SU-DHL-6 (cell line): ENCODE measurements around the gene C6orf62.
"Not testable (repeated sequence)": the region's sequence is repeated elsewhere in the genome, so short reads cannot be mapped to it uniquely, and the experiment has no call there.

Experiments
- EZH2phosphoT487 ChIP-seq: fragments of 200-600 bp; sonication (generic), shearing (Covaris generic); conservative IDR thresholded peaks from 2 replicates; pipeline ENCODE4 v1.6.1; 2018; ENCODE audit warnings: mild to moderate bottlenecking, antibody characterized with exemption, low read length, moderate library complexity, mixed read lengths
- TF ChIP-seq, protein P1 (sequence below): fragments of 200-600 bp; sonication (generic); IDR thresholded peaks from one replicate; pipeline ENCODE4 v1.5.1; 2017; ENCODE audit warnings: antibody characterized with exemption, mild to moderate bottlenecking, low read length, moderate library complexity; ENCODE audit not compliant: insufficient read depth, poor library complexity, severe bottlenecking

DNA sequence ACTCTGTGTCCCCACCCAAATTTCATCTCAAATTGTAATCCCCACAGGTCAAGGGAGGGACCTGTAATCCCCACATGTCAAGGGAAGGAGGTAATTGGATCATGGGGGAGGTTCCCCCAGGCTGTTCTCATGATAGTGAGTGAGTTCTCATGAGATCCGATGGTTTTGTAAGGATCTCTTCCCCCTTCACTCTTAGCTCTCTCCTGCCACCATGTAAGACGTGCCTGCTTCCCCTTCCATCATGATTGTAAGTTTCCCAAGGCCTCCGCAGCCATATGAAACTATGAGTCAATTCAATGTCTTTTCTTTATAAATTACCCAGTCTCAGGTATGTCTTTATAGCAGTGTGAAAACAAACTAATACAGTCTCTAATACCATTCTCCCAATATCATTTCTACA lies 31.9 kb upstream of the C6orf62 start:
- TF ChIP-seq, protein P1, sequence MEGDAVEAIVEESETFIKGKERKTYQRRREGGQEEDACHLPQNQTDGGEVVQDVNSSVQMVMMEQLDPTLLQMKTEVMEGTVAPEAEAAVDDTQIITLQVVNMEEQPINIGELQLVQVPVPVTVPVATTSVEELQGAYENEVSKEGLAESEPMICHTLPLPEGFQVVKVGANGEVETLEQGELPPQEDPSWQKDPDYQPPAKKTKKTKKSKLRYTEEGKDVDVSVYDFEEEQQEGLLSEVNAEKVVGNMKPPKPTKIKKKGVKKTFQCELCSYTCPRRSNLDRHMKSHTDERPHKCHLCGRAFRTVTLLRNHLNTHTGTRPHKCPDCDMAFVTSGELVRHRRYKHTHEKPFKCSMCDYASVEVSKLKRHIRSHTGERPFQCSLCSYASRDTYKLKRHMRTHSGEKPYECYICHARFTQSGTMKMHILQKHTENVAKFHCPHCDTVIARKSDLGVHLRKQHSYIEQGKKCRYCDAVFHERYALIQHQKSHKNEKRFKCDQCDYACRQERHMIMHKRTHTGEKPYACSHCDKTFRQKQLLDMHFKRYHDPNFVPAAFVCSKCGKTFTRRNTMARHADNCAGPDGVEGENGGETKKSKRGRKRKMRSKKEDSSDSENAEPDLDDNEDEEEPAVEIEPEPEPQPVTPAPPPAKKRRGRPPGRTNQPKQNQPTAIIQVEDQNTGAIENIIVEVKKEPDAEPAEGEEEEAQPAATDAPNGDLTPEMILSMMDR = not testable (repeated sequence)
- TF ChIP-seq EZH2phosphoT487 = not testable (repeated sequence)
